ENCODE data around the gene LRRC8C. TPM values are rescaled to one million over a fixed set of nuclear protein-coding genes. Genes with fewer than 3 reads are reported as not detected.

The LRRC8C gene
- total RNA-seq, 1 donor from 2014 or later: 6.3 TPM

DNA sequence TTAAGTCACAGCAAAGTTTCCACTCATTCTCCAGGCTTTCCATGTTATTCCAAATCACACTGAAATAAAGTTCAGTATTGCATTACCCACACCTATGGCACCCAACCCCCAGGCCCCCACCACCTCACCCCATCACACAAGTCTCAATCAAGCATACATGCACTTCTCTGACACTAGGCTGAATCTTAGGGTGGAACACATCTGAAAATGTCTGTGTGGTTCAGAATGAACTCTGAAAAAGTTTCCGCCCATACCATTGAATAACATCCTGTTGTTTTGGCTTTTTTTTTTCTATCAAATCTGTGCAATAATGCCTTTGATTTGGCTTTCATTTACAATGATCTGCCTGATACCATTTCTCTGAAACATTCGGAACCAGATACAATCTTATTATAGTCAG, 25.8 kb upstream of the LRRC8C start:
- Histone ChIP-seq H3K4me3 (ENCODE audit: low read length in 3 of 3) (no peak overlapping the region), H3K4me1 (ENCODE audit: control insufficient read depth in 3 of 3, insufficient read depth in 3 of 3, low read length in 3 of 3) (peaks cover 26 to 44% (median 26%) of the 10 kb centered on the region in 3 donors), H3K9ac (ENCODE audit: low read depth in 1 of 3, low read length in 3 of 3) (no peak overlapping the region), H3K27me3 (ENCODE audit: control insufficient read depth in 3 of 3, insufficient read depth in 3 of 3, low read length in 3 of 3) (no peaks in the 10 kb centered on the region), H3K36me3 (ENCODE audit: control insufficient read depth in 3 of 3, insufficient read depth in 3 of 3, low read length in 3 of 3) (no peaks in the 10 kb centered on the region), H3K27ac (ENCODE audit: low read depth, low read length) (no peak overlapping the region), H3K9me3 (ENCODE audit: control insufficient read depth in 3 of 3, low read length in 3 of 3) (no peaks in the 10 kb centered on the region)

DNA sequence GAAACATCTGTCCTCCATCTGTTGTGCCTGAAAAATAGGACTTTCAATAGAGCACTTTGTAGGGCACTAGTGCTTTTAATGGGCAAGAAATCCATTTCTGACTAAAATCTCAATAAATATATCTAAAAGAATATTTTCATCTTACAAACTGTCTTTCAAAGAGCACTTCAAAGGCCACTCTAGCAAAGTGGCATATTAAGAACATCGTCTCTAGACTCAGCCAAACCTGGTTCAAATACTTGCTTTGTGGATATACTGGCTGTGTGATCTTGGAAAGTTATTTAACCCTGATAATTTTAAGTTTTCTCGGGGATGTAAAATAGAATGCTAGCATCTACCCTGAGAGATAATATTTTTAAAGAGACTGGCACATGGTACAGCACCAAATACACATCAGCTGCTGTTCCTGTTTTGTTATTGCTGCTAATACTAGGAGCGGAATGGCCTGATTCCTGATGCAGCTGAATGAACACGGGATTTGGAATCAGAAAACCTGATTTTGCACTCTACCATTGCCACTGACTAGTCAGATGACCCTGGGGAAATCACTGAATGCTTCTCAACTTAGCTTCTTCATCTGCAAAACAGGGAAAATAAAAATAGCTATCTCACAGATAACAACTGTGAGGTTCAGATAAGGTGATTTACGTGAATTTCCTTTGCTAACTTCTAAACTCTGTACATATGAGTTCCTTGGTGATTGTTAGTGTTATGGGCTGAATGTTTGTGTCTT, 25.2 kb upstream of the LRRC8C start:
- Histone ChIP-seq H3K36me3 (ENCODE audit: control insufficient read depth in 3 of 3, insufficient read depth in 3 of 3, low read length in 3 of 3) (no peaks in the 10 kb centered on the region), H3K9me3 (ENCODE audit: control insufficient read depth in 3 of 3, low read length in 3 of 3) (no peaks in the 10 kb centered on the region), H3K27me3 (ENCODE audit: control insufficient read depth in 3 of 3, insufficient read depth in 3 of 3, low read length in 3 of 3) (no peaks in the 10 kb centered on the region), H3K27ac (ENCODE audit: low read depth, low read length) (no peak overlapping the region), H3K4me1 (ENCODE audit: control insufficient read depth in 3 of 3, insufficient read depth in 3 of 3, low read length in 3 of 3) (peaks cover 26 to 44% (median 26%) of the 10 kb centered on the region in 3 donors), H3K4me3 (ENCODE audit: low read length in 3 of 3) (no peak overlapping the region), H3K9ac (ENCODE audit: low read depth in 1 of 3, low read length in 3 of 3) (no peak overlapping the region)

DNA sequence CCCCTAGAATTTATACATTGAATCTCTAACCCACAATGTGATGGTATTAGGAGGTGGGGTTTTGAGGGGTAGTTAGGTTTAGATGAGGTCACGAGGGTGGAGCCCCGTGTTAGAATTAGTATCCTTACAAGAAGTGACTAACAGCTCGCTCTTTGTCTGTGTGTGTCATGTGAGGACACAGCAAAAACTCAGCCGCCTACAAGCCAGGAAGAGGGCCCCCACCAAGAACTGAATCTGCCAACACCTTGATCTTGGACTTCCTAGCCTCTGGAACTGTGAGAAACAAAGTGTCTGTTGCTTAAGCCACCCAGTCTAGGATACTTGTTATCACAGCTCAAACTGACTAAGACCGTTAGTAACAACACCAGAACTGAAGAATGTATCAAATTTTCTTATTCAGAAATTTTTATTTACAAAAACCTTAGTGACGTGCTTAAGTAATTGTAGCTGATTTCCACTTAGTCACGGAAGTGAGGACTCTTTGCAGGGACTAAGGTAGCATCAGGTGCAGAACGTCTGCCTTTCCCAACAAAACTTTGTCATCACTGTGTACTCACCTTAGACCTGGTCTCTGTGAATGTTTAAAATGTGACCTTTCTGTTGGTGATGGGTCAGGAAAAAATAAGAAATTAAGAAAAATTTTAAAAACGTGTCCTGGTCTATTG, 24.5 kb upstream of the LRRC8C start:
- H3K27ac ChIP-seq (ENCODE audit: low read depth, low read length): peak overlapping the region; percentile 40
- H3K27me3 ChIP-seq (ENCODE audit: control insufficient read depth in 3 of 3, insufficient read depth in 3 of 3, low read length in 3 of 3): no peaks in the 10 kb centered on the region
- no peak overlapping the region for H3K4me3 ChIP-seq (ENCODE audit: low read length in 3 of 3)
- H3K9ac ChIP-seq (ENCODE audit: low read depth in 1 of 3, low read length in 3 of 3): no peak overlapping the region
- H3K36me3 ChIP-seq (ENCODE audit: control insufficient read depth in 3 of 3, insufficient read depth in 3 of 3, low read length in 3 of 3): no peaks in the 10 kb centered on the region
- H3K4me1 ChIP-seq (ENCODE audit: control insufficient read depth in 3 of 3, insufficient read depth in 3 of 3, low read length in 3 of 3): peaks cover 23 to 40% (median 24%) of the 10 kb centered on the region in 3 donors
- no peaks in the 10 kb centered on the region for H3K9me3 ChIP-seq (ENCODE audit: control insufficient read depth in 3 of 3, low read length in 3 of 3)

DNA sequence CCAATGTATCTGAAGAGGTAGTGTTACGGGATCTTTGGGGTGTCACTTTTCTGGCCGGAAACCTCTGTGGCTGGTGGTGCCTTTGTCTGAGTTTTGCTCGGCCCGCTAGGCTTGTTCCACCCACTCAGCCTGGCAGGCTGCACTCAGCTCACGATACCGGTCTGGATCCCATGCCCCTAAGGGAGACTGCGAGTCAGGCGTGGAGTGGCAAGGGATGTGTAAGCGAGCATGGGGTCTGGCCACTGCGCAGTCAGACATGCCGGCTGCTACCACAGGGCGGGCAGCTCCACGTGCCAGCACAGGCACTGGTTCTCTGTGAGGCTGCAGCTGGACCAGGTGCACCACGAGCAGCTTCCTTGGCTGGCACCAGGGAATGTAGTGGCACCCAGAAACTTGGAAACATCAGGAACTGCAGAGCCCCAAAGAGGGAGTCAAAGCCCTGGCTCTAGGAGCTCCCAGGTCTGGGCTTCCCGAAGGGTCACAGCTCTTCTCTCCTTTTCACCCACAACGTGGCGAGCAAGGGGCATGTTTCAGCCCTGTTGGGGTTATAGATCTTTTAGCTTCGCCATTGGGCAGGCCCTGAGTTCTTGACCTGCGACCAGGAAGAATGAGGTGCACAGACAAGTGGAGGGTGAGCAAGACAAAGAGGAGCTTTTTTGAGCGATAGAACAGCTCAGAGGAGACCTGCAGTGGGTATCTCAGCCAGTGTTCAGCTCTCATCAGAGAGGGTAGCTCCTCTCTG, 23.8 kb upstream of the LRRC8C start:
- no peaks in the 10 kb centered on the region for H3K36me3 ChIP-seq (ENCODE audit: control insufficient read depth in 3 of 3, insufficient read depth in 3 of 3, low read length in 3 of 3)
- H3K27me3 ChIP-seq (ENCODE audit: control insufficient read depth in 3 of 3, insufficient read depth in 3 of 3, low read length in 3 of 3): no peaks in the 10 kb centered on the region
- no peaks in the 10 kb centered on the region for H3K9me3 ChIP-seq (ENCODE audit: control insufficient read depth in 3 of 3, low read length in 3 of 3)
- peak overlapping the region; percentile 40 for H3K27ac ChIP-seq (ENCODE audit: low read depth, low read length)
- H3K9ac ChIP-seq (ENCODE audit: low read depth in 1 of 3, low read length in 3 of 3): no peak overlapping the region
- peak overlapping the region in 1 of 3 donors; percentile 8 for H3K4me3 ChIP-seq (ENCODE audit: low read length in 3 of 3)
- peaks cover 16 to 34% (median 18%) of the 10 kb centered on the region in 3 donors for H3K4me1 ChIP-seq (ENCODE audit: control insufficient read depth in 3 of 3, insufficient read depth in 3 of 3, low read length in 3 of 3)

DNA sequence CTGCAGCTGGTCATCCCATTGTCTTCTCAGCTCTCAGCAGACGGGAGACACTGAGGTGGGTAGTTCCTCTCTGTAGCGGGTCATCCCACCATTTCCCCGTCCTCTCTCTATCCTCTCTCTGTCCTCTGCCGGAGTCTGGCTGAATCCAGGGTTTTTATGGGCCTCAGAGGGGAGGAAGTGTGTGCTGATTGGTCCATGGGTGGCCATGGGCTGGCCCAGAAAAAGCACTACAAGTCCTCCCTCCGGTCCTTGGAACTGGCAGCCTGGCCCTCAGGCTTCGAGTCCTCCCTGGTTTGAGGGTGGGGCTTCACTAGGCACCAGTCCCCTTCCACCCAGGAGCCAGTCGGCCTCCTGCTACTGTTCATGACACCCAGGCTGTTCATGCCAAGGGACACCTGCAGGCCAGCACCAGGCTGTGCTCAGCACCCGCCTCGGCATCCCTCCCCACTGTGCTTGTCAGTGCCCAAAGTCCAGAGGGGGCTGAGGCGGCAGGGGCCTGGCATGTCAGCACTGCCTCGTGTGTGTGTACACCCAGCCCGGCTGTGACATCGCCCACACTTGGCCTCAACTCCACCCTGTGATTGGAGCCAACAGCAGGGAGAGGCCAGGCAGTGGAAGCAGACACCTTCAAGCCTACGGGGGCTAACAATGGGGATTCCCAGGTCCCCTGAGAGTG, 23.0 kb upstream of the LRRC8C start:
- Histone ChIP-seq H3K9ac (ENCODE audit: low read depth in 1 of 3, low read length in 3 of 3) (no peak overlapping the region), H3K27me3 (ENCODE audit: control insufficient read depth in 3 of 3, insufficient read depth in 3 of 3, low read length in 3 of 3) (no peaks in the 10 kb centered on the region), H3K9me3 (ENCODE audit: control insufficient read depth in 3 of 3, low read length in 3 of 3) (no peaks in the 10 kb centered on the region), H3K36me3 (ENCODE audit: control insufficient read depth in 3 of 3, insufficient read depth in 3 of 3, low read length in 3 of 3) (no peaks in the 10 kb centered on the region), H3K27ac (ENCODE audit: low read depth, low read length) (no peak overlapping the region), H3K4me3 (ENCODE audit: low read length in 3 of 3) (peak overlapping the region in 1 of 3 donors; percentile 8), H3K4me1 (ENCODE audit: control insufficient read depth in 3 of 3, insufficient read depth in 3 of 3, low read length in 3 of 3) (peaks cover 13 to 30% (median 14%) of the 10 kb centered on the region in 3 donors)

DNA sequence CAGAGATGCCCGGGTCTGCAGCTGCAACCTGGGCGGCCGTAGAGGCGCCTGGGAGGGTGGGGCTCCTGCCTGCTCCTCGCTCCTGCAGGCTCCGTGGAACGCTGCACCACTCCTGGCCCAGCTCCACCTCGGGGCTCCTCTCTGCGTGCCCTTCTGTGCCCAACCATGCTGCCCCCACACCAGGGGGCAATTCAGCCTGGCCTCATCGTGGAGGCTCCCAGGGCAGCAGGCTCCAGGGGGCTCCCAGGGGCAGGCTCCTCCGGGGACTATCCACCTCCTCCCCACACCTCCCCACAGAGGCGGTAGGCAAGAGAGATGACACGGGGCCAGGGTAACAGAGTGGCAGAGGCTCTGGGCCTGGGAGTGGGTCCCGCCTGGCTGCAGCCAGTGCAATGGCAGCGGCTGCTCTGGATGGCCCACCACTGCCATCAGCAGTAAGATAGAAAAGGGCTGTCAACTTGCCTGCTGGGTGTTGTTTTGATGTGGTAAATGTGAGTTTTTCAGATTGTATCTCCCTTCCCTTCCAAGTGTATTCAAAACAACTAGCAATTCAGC, 22.4 kb upstream of the LRRC8C start:
- Histone ChIP-seq H3K4me3 (ENCODE audit: low read length in 3 of 3) (no peak overlapping the region), H3K36me3 (ENCODE audit: control insufficient read depth in 3 of 3, insufficient read depth in 3 of 3, low read length in 3 of 3) (no peaks in the 10 kb centered on the region), H3K9ac (ENCODE audit: low read depth in 1 of 3, low read length in 3 of 3) (no peak overlapping the region), H3K27me3 (ENCODE audit: control insufficient read depth in 3 of 3, insufficient read depth in 3 of 3, low read length in 3 of 3) (no peaks in the 10 kb centered on the region), H3K4me1 (ENCODE audit: control insufficient read depth in 3 of 3, insufficient read depth in 3 of 3, low read length in 3 of 3) (peaks cover 11 to 30% (median 13%) of the 10 kb centered on the region in 3 donors), H3K9me3 (ENCODE audit: control insufficient read depth in 3 of 3, low read length in 3 of 3) (no peaks in the 10 kb centered on the region), H3K27ac (ENCODE audit: low read depth, low read length) (no peak overlapping the region)

DNA sequence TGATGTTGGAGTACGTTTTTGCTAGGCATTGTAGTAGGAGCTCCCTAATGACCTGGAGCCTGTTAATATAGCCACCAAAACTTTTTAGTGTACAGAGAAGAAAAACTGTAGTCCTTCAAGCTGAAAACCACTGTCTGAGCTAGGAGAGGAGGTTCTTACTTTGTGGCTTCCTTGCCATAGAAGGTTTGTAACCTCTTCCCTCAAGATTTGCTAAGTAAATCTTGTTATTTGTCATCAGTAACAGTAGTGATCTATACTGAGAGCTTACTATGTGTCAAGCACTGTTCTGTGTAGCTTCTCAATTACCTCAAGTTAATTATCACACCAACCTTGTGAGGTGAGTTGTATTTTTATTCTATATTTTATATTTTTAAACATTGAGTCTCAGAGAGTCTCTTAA, 21.2 kb upstream of the LRRC8C start:
- Histone ChIP-seq H3K27me3 (ENCODE audit: control insufficient read depth in 3 of 3, insufficient read depth in 3 of 3, low read length in 3 of 3) (no peaks in the 10 kb centered on the region), H3K9ac (ENCODE audit: low read depth in 1 of 3, low read length in 3 of 3) (no peak overlapping the region), H3K27ac (ENCODE audit: low read depth, low read length) (no peak overlapping the region), H3K9me3 (ENCODE audit: control insufficient read depth in 3 of 3, low read length in 3 of 3) (no peaks in the 10 kb centered on the region), H3K4me1 (ENCODE audit: control insufficient read depth in 3 of 3, insufficient read depth in 3 of 3, low read length in 3 of 3) (peaks cover 12 to 21% (median 16%) of the 10 kb centered on the region in 3 donors), H3K4me3 (ENCODE audit: low read length in 3 of 3) (no peak overlapping the region), H3K36me3 (ENCODE audit: control insufficient read depth in 3 of 3, insufficient read depth in 3 of 3, low read length in 3 of 3) (no peaks in the 10 kb centered on the region)

DNA sequence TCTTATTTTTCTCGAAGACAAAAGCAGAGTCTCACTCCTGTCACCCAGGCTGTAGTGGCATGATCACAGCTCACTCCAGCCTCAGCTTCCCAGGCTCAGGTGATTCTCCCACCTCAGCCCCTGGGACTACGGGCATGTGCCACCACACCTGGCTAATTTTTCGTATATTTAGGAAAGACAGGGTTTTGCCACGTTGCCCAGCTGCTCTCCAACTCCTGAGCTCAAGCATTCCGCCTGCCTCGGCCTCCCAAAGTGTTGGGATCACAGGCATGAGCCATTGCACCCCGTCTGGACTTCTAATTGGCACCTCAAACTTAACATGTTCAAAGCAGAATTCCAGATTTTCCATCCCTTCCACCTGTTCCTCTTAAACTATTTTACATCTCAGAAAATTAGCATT, 19.0 kb upstream of the LRRC8C start:
- peaks cover 8 to 12% (median 11%) of the 10 kb centered on the region in 3 donors for H3K4me1 ChIP-seq (ENCODE audit: control insufficient read depth in 3 of 3, insufficient read depth in 3 of 3, low read length in 3 of 3)
- H3K4me3 ChIP-seq (ENCODE audit: low read length in 3 of 3): no peak overlapping the region
- no peak overlapping the region for H3K9ac ChIP-seq (ENCODE audit: low read depth in 1 of 3, low read length in 3 of 3)
- H3K27ac ChIP-seq (ENCODE audit: low read depth, low read length): no peak overlapping the region
- no peaks in the 10 kb centered on the region for H3K9me3 ChIP-seq (ENCODE audit: control insufficient read depth in 3 of 3, low read length in 3 of 3)
- H3K27me3 ChIP-seq (ENCODE audit: control insufficient read depth in 3 of 3, insufficient read depth in 3 of 3, low read length in 3 of 3): no peaks in the 10 kb centered on the region
- no peaks in the 10 kb centered on the region for H3K36me3 ChIP-seq (ENCODE audit: control insufficient read depth in 3 of 3, insufficient read depth in 3 of 3, low read length in 3 of 3)

DNA sequence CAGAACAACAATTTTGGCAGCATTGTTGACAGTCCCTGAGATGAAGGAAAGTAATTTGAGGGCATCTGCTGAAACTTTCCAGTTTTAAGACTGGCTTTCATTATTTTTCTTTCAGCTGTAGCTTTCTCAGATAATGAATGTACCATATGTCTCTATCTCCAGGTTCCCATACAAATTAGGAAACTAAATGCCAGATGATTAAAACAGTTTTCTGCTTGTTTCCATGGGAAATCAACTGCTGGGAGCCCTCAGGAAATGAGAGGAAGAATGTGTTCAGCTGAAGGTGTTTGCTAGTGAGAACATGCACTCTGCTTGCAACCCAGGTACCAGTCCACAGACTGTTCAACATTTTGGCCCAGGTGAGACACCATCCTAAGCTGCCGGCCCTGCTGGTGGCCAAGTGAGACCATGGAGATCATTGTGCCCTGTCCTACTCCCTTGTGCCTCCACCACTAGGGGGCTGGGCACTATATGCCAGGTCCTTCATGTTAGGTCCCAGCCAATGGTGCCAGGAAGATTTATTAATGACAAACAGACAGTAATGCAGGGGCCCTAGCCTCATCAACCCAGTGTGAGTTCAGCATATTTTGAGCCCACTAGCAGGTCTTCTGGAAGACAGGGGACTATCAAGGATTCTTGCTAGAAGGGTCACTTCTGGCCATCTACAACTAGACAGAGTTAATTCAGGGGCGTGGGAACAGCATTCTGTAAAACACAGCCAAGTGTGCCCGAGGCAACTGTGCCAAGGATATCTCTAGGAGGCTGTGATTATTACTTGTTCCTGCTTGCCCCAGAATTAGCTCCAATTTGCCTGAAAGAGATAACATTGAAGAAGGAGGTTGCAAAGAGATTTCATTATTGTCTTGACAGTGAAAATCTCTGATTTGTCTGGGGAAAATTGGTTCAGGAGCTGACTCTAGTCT, 17.0 kb upstream of the LRRC8C start:
- H3K9me3 ChIP-seq (ENCODE audit: control insufficient read depth in 3 of 3, low read length in 3 of 3): no peaks in the 10 kb centered on the region
- H3K27ac ChIP-seq (ENCODE audit: low read depth, low read length): peak overlapping the region; percentile 31
- H3K4me1 ChIP-seq (ENCODE audit: control insufficient read depth in 3 of 3, insufficient read depth in 3 of 3, low read length in 3 of 3): peaks cover 0 to 5% (median 3%) of the 10 kb centered on the region in 3 donors
- no peak overlapping the region for H3K4me3 ChIP-seq (ENCODE audit: low read length in 3 of 3)
- no peak overlapping the region for H3K9ac ChIP-seq (ENCODE audit: low read depth in 1 of 3, low read length in 3 of 3)
- no peaks in the 10 kb centered on the region for H3K27me3 ChIP-seq (ENCODE audit: control insufficient read depth in 3 of 3, insufficient read depth in 3 of 3, low read length in 3 of 3)
- H3K36me3 ChIP-seq (ENCODE audit: control insufficient read depth in 3 of 3, insufficient read depth in 3 of 3, low read length in 3 of 3): no peaks in the 10 kb centered on the region

All from skeletal muscle tissue (tissue), 4 donors.